ENCODE measurements around the gene OSBP2. TPM values are rescaled to one million over a fixed set of nuclear protein-coding genes. Genes with fewer than 3 reads are reported as not detected.

The OSBP2 gene
- total and polyA plus RNA-seq, 2 of the 13 experiments (the other 11 are each of a cell fraction or from before 2014, with no cell fraction given) = 5.0 to 7.7 TPM

GRCh38 chr22:30802202-30803166 lies 107.8 kb downstream of the OSBP2 start (continued):
- TF ChIP-seq REST (IDR thresholded peaks at IDR 0.05; ENCODE audit: borderline replicate concordance in 1 of 2, low read depth in 1 of 2, low read length in 2 of 2) = peak in 1 of 2 experiments; percentile 99
- TF ChIP-seq NFE2 (CRISPR knock-in tag; IDR thresholded peaks at IDR 0.05) = no peak
- TF ChIP-seq FLYWCH1 (CRISPR knock-in tag; IDR thresholded peaks at IDR 0.05) = peak; percentile 98
- TF ChIP-seq ISX (CRISPR knock-in tag; conservative IDR thresholded peaks at IDR 0.05) = peak; percentile 97
- TF ChIP-seq ZNF138 (CRISPR knock-in tag; IDR thresholded peaks at IDR 0.05; ENCODE audit: low read depth) = peak; percentile 96; the same call in 1 of the 2 replicates
- TF ChIP-seq PRDM15 (CRISPR knock-in tag; IDR thresholded peaks at IDR 0.05) = peak; percentile 84
- TF ChIP-seq ZFP62 (CRISPR knock-in tag; IDR thresholded peaks at IDR 0.05) = no peak
- TF ChIP-seq STAT6 (CRISPR knock-in tag; IDR thresholded peaks at IDR 0.05; ENCODE audit: borderline replicate concordance) = no peak
- TF ChIP-seq ZNF646 (CRISPR knock-in tag; IDR thresholded peaks at IDR 0.05) = no peak
- TF ChIP-seq ZNF614 (CRISPR knock-in tag; IDR thresholded peaks at IDR 0.05; ENCODE audit: borderline replicate concordance) = peak; percentile 97; the same call in 1 of the 2 replicates
